NT2/D1 (cell line): ENCODE data around the gene SPN.

Experiments
- SUZ12 ChIP-seq: IDR thresholded peaks from 2 replicates; pipeline ENCODE4 v1.6.1; 2011; ENCODE audit not compliant: insufficient read length, insufficient read depth; ENCODE audit errors: extremely low read depth
- YY1 ChIP-seq: IDR thresholded peaks from 2 replicates; pipeline ENCODE4 v1.6.1; 2011; ENCODE audit not compliant: insufficient read length, insufficient read depth
- ZNF274 ChIP-seq: IDR thresholded peaks from 2 replicates; pipeline ENCODE4 v1.6.1; 2011; ENCODE audit warnings: mild to moderate bottlenecking, low read depth, low read length

DNA sequence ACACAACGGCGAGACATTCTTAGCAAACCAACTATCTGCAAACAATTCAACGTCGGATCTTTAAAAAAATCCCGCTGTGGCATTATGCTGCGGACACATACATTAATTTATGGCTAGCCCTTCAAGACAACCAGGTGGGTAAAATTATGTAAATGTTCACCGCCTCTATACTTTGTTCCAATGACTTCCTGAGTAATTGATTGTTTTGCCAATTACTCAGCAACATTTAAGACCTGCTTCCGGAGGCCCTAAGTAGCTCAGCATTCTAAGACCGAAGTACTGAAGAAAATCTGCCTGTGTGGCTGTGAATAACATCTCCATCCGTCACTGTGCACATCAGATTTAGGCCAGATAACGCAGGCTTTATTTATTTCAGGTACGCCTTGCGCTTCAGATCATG is 39.2 kb downstream of the SPN start:
- TF ChIP-seq YY1 (no peak), ZNF274 (no peak), SUZ12 (no peak)
